ENCODE results near the gene PTCD1. TPM values are rescaled to one million over a fixed set of nuclear protein-coding genes. Genes with fewer than 3 reads are reported as not detected.

PTCD1 gene
- total RNA-seq, 1 experiment from 2014 or later = 7.6 TPM

GRCh38 chr7:99410635-99411034 lies 28.0 kb downstream of the PTCD1 start:
- intact Hi-C loops (cut with micrococcal nuclease; ENCODE audit: unreplicated experiment) = no loop called here
- Mint-ChIP-seq H3K36me3 (ENCODE audit: insufficient read depth, unreplicated experiment) (peaks cover 64% of the 10 kb centered on the region), H3K27ac (ENCODE audit: unreplicated experiment) (no peak overlapping the region), H3K9me3 (ENCODE audit: low read depth, unreplicated experiment) (peaks cover 3% of the 10 kb centered on the region), H3K4me3 (ENCODE audit: low read depth, unreplicated experiment) (peak overlapping the region; percentile 92), H3K27me3 (ENCODE audit: unreplicated experiment) (no peaks in the 10 kb centered on the region), H3K4me1 (ENCODE audit: low read depth, unreplicated experiment) (peaks cover 12% of the 10 kb centered on the region)
- no TSS peak for BruUV-seq (replicated peaks)
- DNase-seq = no peak
- CTCF ChIA-PET = no interaction called here
- no peak for TF ChIP-seq CTCF (IDR thresholded peaks at IDR 0.05; ENCODE audit: unreplicated experiment)

- peak overlapping the region; percentile 92 for H3K4me3 Mint-ChIP-seq (ENCODE audit: low read depth, unreplicated experiment)
- peaks cover 56% of the 10 kb centered on the region for H3K36me3 Mint-ChIP-seq (ENCODE audit: insufficient read depth, unreplicated experiment)
- peaks cover 7% of the 10 kb centered on the region for H3K4me1 Mint-ChIP-seq (ENCODE audit: low read depth, unreplicated experiment)
- H3K9me3 Mint-ChIP-seq (ENCODE audit: low read depth, unreplicated experiment) = peaks cover 1% of the 10 kb centered on the region
- CTCF ChIA-PET = no interaction called here
- DNase-seq = no peak
- no peak overlapping the region for H3K27ac Mint-ChIP-seq (ENCODE audit: unreplicated experiment)
- H3K27me3 Mint-ChIP-seq (ENCODE audit: unreplicated experiment) = no peaks in the 10 kb centered on the region
- intact Hi-C loops (cut with micrococcal nuclease; ENCODE audit: unreplicated experiment) = no loop called here
- TF ChIP-seq CTCF (IDR thresholded peaks at IDR 0.05; ENCODE audit: unreplicated experiment) = no peak
- BruUV-seq (replicated peaks) = no TSS peak
Observed at GRCh38 chr7:99409806-99410205, 28.8 kb downstream of the PTCD1 start.

- CTCF ChIA-PET = interaction anchor here (1.2 kb wide), 1 partner anchor 10 kb away, joined by 3 read pairs; no protein-coding TSS in a partner anchor
- H3K9me3 Mint-ChIP-seq (ENCODE audit: low read depth, unreplicated experiment) = no peaks in the 10 kb centered on the region
- H3K27me3 Mint-ChIP-seq (ENCODE audit: unreplicated experiment) = no peaks in the 10 kb centered on the region
- H3K4me1 Mint-ChIP-seq (ENCODE audit: low read depth, unreplicated experiment) = peaks cover 5% of the 10 kb centered on the region
- TF ChIP-seq CTCF (IDR thresholded peaks at IDR 0.05; ENCODE audit: unreplicated experiment) = no peak
- H3K27ac Mint-ChIP-seq (ENCODE audit: unreplicated experiment) = peak overlapping the region; percentile 89
- BruUV-seq (replicated peaks) = TSS peak; percentile 46
- intact Hi-C loops (cut with micrococcal nuclease; ENCODE audit: unreplicated experiment) = no loop called here
- H3K36me3 Mint-ChIP-seq (ENCODE audit: insufficient read depth, unreplicated experiment) = peaks cover 58% of the 10 kb centered on the region
- H3K4me3 Mint-ChIP-seq (ENCODE audit: low read depth, unreplicated experiment) = peak overlapping the region; percentile 92
- no peak for DNase-seq
Observed at GRCh38 chr7:99409192-99409572, 29.4 kb downstream of the PTCD1 start.

GRCh38 chr7:99408379-99409191 lies 30.0 kb downstream of the PTCD1 start, which contains the start of the genes BUD31 and PDAP1:
TSS of gene BUD31 (plus strand) at chr7:99408969. CDS start at chr7:99411093, 2,124 bp downstream.
TSS of gene PDAP1 (minus strand) at chr7:99408597. CDS start at chr7:99408548, 49 bp downstream.
- Mint-ChIP-seq H3K4me3 (ENCODE audit: low read depth, unreplicated experiment) (peak within 1 kb of the TSS; percentile 92), H3K27ac (ENCODE audit: unreplicated experiment) (peak within 1 kb of the TSS; percentile 89), H3K9me3 (ENCODE audit: low read depth, unreplicated experiment) (no peaks in the 10 kb centered on the region), H3K4me1 (ENCODE audit: low read depth, unreplicated experiment) (peaks cover 5% of the 10 kb centered on the region), H3K27me3 (ENCODE audit: unreplicated experiment) (no peaks in the 10 kb centered on the region), H3K36me3 (ENCODE audit: insufficient read depth, unreplicated experiment) (peaks cover 64% of the 10 kb centered on the region)
- no peak for TF ChIP-seq CTCF (IDR thresholded peaks at IDR 0.05; ENCODE audit: unreplicated experiment)
- intact Hi-C loops (cut with micrococcal nuclease; ENCODE audit: unreplicated experiment) = no loop called here
- DNase-seq = peak; percentile 87
- CTCF ChIA-PET = interaction anchor here (0.6 to 1.2 kb wide), 2 partner anchors 9 to 27 kb away, joined by 3 read pairs; no protein-coding TSS in a partner anchor
- BruUV-seq (replicated peaks) = no TSS peak
